Measurements from ENCODE around the gene LEKR1.

- TF ChIP-seq EP300 (IDR thresholded peaks at IDR 0.05; ENCODE audit: low read length) (no peak), U2AF2 (optimal IDR thresholded peaks at IDR 0.05; ENCODE audit: low read depth, low read length) (no peak), CBX3 (IDR thresholded peaks at IDR 0.05; ENCODE audit: borderline replicate concordance in 1 of 2, low read length in 2 of 2) (no peak), SMC3 (conservative IDR thresholded peaks at IDR 0.05; ENCODE audit: insufficient read depth, low read depth, low read length) (no peak), NFYB (IDR thresholded peaks at IDR 0.05; ENCODE audit: extremely low read depth, insufficient read length) (no peak), CHD2 (IDR thresholded peaks at IDR 0.05; ENCODE audit: low read depth, low read length) (no peak), ZNF124 (CRISPR knock-in tag; IDR thresholded peaks at IDR 0.05) (no peak), HMBOX1 (IDR thresholded peaks at IDR 0.05) (no peak), ZNF12 (CRISPR knock-in tag; IDR thresholded peaks at IDR 0.05) (no peak), MEF2A (IDR thresholded peaks at IDR 0.05; ENCODE audit: control insufficient read depth, low read depth, low read length) (no peak)
Measured at GRCh38 chr3:156885761-156886160, 59.6 kb downstream of the LEKR1 start.

Data from K562 (cell line).